Activated naive CD8-positive, alpha-beta T cell treated with anti-CD3 and anti-CD28 coated beads, Interleukin-2, amount 50 U/mL, for 16 hours (primary cell): Measurements from ENCODE around the gene FHOD3.

Experiments used
- DNase-seq: peaks from one replicate; pipeline ENCODE4 v3.0.0-alpha.2; 2020; ENCODE audit warnings: low read depth, low spot score

The FHOD3 gene

DNA sequence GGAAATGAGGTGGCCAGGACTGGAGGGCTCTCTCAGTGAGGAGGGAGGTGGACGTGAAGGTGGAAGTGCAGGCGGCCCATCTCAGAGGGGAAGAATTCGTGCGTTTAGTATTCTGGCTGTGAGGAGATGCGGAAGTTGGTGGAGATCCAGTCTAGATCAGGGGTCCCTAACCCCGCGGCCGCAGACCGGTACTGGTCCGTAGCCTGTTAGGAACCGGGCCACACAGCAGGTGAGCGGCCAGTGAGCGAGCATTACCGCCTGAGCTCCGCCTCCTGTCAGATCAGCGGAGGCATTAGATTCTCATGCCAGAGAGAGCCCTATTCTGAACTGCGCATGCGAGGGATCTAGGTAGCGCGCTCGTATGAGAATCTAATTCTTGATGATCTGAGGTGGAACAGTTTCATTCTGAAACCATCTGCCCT is 1.6 kb upstream of the FHOD3 start:
- no peak for DNase-seq

DNA sequence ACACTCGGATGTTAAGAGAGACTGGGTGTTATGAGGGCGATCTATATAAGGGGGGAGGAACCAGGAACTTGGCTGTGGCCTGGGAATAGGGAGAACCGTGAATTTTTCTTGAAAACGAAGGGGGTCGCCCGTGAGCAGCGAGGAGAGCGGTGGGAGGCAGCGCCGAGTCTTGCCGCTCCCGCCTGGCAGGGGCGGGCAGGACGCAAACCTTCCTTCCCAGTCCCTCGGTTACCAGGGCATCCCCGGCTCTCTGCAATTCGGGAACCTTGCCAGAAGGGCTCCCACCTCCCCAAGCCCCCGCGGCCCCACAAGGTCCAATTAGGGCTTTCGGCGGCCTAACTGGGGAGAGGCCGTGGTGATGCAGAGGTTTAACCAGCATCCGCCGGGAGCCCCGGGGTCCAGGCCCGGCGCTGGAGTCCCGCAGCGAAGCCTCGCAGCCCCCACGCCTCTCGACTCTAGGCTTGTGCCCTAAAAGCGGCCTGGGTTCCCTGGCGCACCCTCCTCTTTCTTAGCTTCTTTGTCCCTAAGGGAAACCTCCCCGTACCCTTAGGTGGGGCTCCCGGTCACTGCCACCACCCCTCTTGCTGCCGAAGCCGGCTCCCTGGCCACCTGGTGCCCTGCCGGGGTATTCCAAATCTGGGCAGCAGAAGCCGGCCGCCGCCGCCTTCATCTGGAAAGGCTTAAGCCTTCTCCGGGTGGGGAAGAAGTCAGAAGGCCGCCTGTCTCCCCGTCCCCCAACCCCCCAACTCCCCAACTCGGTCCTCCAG is 680 bp upstream of the FHOD3 start:
- DNase-seq, result no peak

DNA sequence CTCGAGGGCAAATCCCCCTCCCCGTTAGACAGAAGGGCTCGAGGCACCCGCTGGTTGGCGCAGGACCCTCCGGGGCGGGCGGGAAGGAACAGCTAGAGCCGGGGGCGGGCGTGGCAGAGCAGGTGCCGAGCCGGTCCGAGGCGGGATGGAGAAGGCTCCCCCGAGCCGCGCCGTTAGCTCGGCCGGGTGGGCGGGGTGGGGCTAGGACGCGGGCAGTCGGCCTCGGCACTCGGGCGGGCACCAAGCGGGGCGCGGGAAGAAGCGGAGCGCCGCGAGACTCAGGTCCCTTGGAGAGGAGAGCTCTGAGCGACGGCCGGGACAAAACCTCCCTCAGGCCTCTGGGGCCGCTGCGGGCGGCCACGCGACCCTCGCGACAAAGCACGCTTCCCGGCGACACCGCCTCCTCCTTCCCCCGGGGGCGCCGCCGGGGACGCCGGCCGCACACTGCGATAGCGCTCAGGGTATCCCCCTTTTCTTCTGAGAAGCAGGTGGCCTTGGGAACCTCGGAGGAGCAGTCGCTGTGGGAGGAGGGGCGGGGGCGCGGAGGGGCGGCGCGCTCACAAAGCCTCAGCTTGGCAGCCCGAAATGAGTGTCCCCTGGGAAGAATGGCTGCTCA is 721 bp downstream of the FHOD3 start:
- DNase-seq, result no peak

DNA sequence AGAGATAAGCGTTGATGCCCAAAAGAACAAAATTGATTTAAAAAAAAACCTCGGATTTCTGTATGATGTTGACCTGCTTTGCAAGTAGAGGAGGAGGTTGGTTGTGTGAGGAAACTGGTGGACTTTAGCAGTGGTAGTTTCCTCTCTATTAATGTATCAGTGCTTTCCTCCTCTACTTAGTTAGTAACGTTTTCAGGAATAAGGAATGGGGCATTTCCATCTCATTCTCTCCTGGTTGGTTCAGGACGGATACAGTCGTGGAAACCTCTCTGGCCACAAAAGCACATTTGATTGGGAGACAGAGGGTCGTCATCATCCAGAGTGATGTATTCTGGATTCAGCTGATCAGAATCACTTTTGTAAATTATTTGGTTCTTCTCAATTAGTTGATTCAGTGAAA is 1.5 kb downstream of the FHOD3 start:
- no peak for DNase-seq

DNA sequence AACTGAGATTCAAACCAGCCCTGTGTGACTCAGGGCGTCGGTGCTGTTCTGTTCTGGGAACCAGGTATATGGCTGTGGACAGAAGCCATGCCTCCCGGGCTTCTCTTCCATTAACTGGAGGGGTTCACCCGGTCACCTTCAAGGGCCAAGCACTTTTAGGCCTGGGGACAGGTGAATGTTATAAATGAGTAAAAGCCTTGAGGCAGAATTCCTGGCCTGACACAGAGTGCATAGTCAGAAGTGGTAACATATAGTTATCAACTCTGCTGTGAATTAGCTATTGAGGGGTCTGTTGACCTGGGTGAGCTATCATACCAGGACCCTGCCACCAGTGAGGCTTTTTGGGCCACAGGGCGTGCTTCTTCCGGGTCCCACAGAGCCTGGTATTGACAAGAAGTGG is 2.7 kb downstream of the FHOD3 start:
- no peak for DNase-seq

DNA sequence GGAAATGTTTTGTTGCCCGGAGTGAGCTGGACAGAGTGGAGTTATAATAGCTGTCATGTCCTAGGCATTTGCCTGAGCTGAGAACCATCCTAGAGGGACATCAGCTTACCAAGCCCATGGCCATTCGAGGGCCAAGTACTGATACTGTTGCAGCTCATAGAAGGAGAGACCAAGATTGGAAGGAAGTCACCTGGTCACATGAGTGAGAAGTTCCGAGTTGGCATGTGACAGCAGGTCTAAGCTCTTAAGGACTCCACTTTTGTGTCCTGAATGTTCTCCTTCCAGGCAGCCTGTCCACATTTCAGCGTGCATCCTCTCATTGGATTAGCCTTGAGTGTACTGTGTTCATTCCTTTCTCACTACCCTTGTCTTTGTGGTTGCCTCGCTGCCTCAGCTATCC is 4.4 kb downstream of the FHOD3 start:
- DNase-seq, result no peak

DNA sequence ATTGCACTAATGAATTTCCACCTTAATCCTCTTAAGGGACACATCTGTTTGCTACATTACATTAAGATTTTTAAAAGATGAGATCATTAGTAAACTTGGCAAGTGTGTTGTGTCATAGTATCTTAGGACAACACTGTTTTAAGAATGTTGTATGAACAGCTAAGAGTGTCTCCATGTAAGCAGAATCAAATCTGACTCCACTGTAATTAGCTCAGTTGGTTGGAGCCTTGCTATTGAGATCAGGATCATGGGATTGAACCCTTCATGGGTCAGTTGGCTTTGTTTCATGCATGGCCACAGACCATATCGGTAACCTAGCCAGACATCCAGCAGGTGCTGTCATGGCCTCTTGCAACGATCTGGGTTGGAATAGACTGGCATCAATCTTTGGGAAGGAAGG is 5.2 kb downstream of the FHOD3 start:
- DNase-seq, result no peak

DNA sequence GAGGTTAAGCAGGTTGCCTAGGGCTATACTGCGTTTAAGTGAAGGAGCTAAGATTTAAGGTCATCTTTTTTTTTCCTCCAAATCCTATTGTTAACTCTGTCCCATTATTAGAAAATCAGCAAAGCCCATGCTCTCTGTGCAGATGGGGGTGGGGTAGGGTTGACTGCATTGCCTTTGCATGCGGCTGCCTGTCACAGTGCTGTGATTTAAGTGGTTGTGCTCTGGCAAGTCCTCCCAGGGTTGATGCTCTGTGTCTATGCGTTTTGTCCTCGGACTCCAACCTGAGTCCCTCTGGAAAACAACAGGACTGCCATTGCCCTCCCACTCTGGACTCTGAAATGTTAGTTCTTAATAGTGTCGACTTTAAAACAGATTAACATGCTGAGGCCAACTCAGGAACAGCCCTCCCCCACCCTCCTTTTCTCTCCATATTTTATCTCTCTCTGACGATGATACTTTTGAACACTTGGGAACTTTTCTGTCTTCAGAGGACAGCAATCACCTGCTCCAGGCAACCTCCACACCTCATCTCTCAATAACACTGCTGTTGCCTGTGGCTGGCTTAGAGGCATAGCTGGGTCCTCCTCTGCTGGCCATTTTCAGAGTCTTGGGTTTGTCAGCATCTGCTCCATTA is 5.8 kb downstream of the FHOD3 start:
- DNase-seq, result no peak

DNA sequence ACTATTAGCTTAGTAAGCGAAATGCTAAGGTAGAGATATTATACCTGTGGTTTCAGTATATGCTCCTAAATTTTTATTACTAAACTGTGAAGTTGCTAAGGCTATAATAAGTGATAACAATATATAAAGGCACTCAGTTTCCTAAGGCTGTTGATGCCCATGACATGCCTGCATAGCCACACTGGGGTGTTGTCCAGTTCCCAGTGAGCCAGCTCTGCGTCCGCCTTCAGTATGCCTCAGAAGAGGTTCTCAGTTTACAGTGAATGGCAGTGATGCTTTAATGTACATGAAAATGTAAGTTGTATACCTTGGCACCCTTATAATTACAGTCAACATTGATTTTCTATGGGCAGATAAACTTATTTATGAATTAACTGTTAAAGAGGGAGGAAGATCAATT is 7.2 kb downstream of the FHOD3 start:
- DNase-seq, result no peak

DNA sequence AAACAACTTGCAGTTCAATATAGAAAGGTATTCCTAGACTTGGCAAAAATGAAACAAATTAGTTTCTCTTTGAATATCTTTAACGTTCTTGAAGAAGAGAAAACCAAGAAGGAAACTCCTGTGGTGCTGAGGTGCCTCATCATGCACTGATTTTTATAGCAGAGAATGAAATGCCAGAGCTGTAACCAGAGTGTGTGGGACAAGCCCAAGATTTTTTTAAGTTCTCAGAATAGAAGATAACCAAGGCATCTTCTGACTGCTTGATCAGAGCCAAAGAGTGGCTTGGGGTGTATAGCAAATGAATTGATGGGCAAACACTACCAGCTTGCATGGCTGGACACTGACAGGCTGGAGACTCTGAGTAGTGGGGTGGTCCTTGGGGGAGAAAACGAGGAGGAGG is 7.9 kb downstream of the FHOD3 start:
- no peak for DNase-seq

DNA sequence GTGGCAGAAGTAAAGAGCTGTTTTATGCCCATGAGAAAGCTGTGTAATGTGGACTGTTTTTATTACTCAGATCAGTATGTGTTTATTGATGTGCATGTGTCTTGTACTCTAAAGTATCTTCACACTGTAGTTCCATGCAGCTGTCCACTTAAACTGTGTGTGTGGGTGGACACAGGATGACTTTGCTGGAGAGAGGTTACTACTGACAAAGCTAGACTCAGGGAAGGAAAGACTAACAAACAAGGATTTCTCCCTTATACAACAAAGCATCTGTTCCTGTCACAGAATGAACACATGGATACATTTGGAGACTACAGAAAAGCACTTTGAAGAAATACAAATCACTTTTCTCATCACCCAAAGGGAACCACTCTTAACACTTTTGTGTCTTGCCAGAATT is 10.0 kb downstream of the FHOD3 start:
- DNase-seq, result no peak

DNA sequence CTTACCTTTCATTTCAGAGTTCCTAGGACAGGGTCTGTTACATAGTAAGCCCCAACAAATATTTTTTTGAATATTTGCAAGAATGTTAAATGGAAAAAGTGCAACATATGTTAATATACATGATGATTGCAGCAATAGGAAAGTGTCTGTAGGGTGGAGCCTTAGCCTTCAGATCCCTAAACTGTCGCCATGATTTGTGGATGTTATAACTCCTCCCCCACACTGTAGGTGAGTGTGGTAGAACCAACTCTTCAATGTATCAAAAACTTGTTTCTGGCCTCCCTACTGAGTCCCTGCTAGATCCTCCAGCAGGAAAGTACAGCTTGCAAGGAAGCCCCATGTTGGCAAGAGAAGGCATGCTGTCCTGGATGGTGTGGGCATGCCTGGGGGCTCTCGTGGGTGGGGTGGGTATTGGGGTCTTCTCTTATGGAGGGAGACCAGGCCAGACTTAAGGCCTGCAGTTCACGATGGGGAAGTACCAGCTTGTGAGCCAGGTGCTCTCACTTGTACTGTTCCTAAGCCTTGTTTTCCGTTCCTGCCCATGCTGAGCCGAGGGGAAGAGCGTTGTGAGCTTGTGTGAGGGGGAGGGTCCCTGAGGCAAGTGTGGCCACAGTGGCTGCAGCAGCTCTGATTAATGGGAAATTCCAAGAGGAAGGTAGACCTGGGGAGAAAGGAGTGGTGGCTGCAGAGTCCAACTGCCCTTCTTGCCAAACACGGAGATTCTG is 11.4 kb downstream of the FHOD3 start:
- DNase-seq, result no peak

DNA sequence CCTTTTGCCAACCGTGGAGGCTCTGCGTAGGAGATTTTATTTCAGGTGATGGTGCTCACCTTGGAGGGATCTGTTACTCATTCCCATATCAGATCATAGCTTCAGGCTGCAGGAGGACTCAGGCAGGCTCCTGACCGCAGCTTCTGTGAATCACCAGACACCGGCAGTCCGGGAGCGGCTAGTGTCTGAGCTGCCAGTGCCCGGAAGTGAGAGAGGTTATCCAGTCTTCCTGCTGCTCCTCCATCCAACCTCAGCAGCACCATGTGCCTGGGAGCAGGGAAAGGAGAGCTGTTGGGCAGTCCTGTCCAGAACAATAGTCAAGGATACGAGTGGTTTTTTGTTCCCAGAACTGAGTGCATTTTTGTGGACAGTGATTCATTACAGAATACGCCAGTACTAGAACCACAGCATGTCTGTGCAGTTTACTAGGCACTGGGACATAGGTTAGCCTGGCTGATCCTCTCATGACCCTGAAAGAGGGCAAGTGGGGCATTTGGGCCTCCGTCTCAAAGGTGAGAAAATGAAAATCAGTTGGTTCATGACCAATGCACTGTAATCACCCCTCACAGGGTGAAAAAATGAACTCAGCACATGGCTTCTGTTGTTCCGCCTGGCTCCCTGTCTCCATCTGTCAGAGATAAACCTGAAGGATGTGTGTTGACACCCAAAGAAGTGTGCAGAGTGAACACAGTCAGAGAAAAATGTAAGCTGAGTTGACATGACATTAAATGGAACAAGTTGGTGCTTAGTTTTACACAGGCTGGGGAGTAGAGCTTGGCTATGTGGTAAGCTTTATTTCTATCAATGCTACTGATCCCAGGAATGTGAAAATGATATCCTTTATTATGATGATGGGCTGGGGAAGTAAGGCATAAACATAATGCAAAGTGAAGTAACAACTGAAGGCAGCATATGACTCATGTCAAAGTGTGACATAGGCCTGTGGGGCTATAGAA is 12.2 kb downstream of the FHOD3 start:
- DNase-seq, result no peak

DNA sequence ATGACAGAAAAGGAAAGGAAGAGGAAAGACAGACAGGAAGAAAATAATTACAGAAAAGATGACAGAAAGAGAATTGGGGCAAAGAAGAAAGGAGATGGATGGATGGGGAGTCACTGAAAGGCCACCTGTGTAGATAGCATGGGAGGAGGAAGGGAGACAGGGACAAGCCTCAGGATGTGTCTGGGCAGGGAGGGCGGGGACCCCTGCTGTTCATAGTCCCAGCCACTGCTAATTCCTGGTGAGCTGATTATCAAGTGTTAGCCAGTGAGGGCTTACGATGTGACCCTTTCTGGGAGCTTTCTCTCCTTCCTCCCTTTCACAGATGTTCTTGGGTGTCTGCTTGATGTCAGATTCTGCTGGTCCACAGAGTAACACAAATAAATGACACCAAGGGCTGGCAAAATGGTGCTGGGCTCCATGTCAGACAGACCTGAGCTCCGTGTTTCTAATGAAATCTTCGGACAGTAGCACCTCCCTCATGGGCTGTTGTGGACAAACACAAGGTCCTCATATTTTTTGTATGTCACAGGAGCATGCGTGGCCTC is 13.6 kb downstream of the FHOD3 start:
- no peak for DNase-seq

DNA sequence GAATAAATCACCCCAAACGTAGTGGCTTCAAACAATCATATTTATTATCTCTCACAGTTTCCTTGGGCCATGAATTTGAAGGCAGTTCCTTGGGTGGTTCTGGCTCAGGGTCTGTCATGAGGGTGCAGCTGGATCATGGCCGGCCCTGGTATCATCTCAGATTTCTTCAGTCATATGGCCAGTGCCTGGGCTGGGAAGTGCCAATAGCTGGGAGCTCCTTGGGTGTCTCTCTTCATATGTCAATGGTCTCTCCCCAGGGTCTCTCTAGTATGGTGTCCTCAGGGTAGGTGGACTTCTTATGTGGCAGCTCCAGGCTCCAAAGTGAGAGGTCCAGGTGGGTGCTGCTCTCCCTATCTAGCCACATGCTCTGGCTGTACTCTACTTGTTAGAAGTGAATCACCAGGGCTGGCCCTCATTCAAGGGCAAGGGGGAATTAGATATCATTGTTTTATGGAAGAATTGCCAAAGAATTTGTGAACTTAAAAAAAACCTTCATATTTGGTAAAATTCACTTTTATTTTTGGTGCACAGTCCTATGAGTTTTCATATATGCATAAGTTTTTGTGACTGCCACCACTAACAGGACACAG is 15.4 kb downstream of the FHOD3 start:
- DNase-seq, result no peak

DNA sequence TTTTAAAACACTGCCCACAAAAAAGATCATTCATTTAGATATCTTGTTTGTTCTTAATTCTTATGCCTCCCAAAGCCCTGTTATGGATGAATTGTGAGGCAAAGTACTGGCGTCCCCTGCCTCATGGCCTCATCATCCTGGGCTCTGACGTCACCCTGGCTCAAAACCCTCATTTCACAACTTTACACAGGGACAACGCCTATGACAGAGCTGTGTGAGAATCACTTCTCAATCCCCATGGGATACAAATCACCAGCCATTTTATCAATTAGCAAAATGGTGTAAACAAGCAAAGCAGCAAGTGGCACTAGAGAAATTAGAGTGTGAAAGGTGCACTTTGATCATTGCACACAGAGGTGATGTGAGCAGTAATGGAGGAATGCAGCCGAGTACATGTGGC is 16.6 kb downstream of the FHOD3 start:
- no peak for DNase-seq

DNA sequence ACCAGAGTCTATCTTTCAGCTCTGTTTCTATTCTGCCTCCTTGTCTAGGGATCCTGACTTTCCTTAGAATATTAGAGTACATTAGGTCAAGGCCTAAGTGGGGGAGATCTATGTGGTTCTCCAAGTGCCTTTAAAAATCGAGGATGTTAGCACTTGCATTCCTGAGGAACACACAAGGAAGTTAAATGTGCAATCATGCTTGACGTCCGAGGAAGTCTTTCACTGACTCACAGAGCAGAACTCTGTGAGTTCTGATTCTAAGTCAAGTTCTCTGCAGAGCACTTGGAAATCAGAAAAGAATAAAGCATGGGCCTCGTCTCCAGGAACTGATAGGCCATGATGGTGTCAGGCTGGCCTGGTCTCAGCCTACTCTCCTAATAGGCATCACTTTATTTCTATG is 17.2 kb downstream of the FHOD3 start:
- no peak for DNase-seq

DNA sequence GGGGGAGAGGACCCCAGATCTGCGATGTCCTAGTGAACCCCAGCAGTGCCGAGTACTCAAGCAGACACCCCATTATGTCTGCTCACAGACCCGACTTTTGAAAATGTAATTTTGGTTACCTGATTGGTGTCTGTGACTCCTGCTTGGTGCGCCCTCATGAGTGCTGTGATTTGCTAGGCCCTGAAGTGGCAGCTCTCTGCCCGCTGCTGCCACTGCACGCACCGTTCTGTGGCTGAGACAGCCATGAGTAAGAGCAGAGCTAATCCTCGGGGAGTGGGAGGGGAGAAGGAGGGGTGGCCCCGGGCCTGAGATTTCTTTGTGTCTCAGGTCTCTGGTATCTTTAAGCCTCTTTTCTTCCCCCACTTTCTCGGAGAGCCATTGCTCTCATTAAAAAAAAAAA is 18.2 kb downstream of the FHOD3 start:
- no peak for DNase-seq

DNA sequence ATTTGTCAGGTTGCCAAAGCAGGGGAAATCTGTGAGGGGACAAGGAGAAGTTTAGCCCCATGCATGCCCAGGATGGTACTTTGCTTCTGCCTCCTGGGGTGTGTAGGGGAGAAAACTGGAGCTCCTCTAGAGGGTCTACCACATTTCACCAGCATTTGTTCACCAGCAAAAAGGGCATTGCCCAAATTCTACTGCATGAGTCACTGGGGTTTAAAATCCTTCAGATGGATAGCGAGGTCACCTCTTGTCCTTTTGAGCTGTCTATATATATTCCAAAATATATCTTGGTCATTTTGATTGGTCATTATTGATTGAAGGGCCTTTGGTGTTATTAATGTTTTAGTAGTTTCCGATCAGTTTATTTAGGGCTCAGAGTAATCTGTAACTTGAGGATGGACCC is 18.7 kb downstream of the FHOD3 start:
- no peak for DNase-seq

DNA sequence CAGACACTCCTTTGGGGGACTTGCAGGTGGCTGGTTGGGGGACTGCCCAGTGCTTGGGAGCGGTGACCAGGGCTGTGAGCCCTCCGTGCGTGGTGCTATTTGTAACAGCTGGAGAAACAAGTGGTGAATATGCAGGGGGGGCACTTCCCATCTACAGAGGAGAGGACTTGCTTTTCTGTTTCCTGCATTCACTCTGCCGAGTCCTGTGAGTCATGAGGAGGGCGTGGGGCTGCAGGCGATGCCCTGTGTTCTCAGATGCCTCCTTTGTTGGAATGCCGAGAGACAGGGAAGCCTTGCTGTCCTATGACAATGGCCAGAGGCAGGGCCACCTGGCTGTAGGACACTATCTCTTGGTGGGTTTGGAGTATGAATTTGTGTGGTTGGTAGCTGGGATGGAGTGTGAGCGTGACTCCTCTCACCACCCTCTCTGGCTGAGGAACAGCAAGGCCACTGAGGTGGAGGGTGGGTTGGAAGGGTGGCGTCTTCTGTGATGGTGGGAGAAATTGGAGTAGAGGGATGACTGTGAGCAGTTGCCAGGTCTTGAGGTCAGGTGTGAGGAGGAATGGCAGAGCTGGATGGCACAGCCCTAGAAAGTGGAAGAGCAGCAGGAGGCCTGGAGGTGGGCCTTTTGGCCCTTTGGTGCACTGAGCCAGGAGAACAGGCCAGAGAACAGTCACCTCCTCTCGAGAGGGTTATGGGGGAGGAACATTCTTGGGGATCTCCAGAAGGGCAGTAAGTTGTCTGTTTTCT is 24.3 kb downstream of the FHOD3 start:
- DNase-seq, result no peak
